Measurements from ENCODE around the gene CIDEB. TPM values are rescaled to one million over a fixed set of nuclear protein-coding genes. Genes with fewer than 3 reads are reported as not detected.

Gene CIDEB
- total and polyA plus RNA-seq, 2 of the 4 experiments (the other 2 are of a cell fraction): under 0.01 to 0.19 TPM

DNA sequence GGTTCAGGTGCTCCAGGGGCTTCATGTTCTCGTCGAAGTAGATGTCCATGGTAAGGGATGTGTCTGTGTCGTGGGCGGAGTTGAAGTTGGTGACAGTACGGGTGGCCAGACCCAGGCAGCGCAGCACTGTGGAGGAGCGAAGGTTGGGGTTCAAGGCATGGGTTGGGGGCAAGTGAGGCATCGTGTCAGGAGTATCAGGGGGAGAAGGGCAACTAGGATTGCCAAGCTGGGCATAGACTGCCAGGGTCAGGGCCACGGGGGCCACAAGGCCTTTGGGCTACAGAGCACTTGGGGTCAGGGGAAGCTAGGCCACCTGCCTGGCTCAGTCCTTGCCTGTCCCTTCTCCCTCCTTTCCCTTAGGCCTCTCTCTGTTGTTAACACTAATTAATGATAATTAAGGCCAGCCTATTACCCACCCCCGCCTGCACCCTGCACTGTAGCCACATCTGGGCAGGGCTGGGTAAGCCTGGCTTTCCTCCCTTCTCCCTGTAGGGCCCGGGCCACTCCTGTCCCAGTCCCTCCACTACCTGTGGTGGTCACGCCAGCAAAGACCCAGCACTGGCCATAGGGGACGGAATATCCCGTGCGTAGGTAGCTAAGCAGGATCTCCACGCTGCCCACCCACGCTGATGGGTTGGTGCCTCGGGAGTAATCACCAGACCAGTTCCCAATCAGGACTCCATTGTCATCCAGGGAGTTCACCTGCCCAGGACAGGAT lies 49.1 kb downstream of the CIDEB start:
- no peak overlapping the region for H3K56ac ChIP-seq (ENCODE audit: extremely low read depth, insufficient read depth, low read length)
- no peaks in the 10 kb centered on the region for H3K27me3 ChIP-seq (ENCODE audit: control insufficient read depth, insufficient read depth, low read length)
- POLR2A ChIA-PET (ENCODE audit: unreplicated experiment): no interaction called here
- DNase-seq (no peak), ATAC-seq (ENCODE audit: low read depth) (no peak)
- peak overlapping the region; percentile 82 for H2AFZ ChIP-seq (replicated peaks; ENCODE audit: low read length, poor library complexity)
- peaks cover 0 to 2% of the 10 kb centered on the region in 2 experiments; a peak in 1 of 4 replicates for H3K79me1 ChIP-seq (ENCODE audit: low read depth in 1 of 2, low read length in 2 of 2)
- peak overlapping the region; percentile 68; the same call in 1 of the 3 replicates for H2BK15ac ChIP-seq (ENCODE audit: low read depth, low read length)
- in situ Hi-C loops (cut with MboI; ENCODE audit: low sequenced_read_pairs) (no loop called here), intact Hi-C loops (cut with micrococcal nuclease) (no loop called here), dilution Hi-C loops (cut with HindIII; ENCODE audit: low sequenced_read_pairs, unreplicated experiment) (no loop called here)
- no peak overlapping the region for H3K9ac ChIP-seq (ENCODE audit: low read depth, low read length)
- H3K4ac ChIP-seq (ENCODE audit: low read depth, low read length): peak overlapping the region; percentile 60; the same call in 1 of the 2 replicates
- no peak overlapping the region for H3K4me3 ChIP-seq (ENCODE audit: insufficient read depth, low read depth, low read length)
- H3K9me1 ChIP-seq (ENCODE audit: insufficient read depth, low read length): peaks cover 16% of the 10 kb centered on the region; the same call in 1 of the 2 replicates
- H4K91ac ChIP-seq (ENCODE audit: insufficient read depth, low read depth, low read length): peak overlapping the region; percentile 79
- H2BK5ac ChIP-seq (ENCODE audit: low read depth, low read length, poor library complexity, severe bottlenecking): no peak overlapping the region
- peaks cover 2% of the 10 kb centered on the region; the same call in 1 of the 2 replicates for H3K36me3 ChIP-seq (ENCODE audit: control insufficient read depth, insufficient read depth, low read length)
- peak overlapping the region; percentile 96 for H2AK9ac ChIP-seq (replicated peaks; ENCODE audit: low read depth, low read length, poor library complexity)
- peak overlapping the region; percentile 79 for H2BK120ac ChIP-seq (ENCODE audit: low read depth, low read length)
- H3K18ac ChIP-seq (ENCODE audit: low read depth, low read length): no peak overlapping the region
- CTCF ChIA-PET: no interaction called here
- peak overlapping the region; percentile 65 to 67; a peak in 2 of 4 replicates for H4K8ac ChIP-seq (ENCODE audit: low read depth in 2 of 2, low read length in 2 of 2)
- H4K5ac ChIP-seq (ENCODE audit: low read depth, low read length): no peak overlapping the region
- peak overlapping the region; percentile 42; the same call in 1 of the 2 replicates for H2BK20ac ChIP-seq (ENCODE audit: low read depth, low read length)
- no peak overlapping the region for H3K4me2 ChIP-seq (ENCODE audit: low read depth, low read length)
- TF ChIP-seq RCOR1 (IDR thresholded peaks at IDR 0.05; ENCODE audit: insufficient replicate concordance, low read length) (no peak), MAZ (IDR thresholded peaks at IDR 0.05; ENCODE audit: borderline replicate concordance, low read depth, low read length) (no peak), CHD1 (IDR thresholded peaks at IDR 0.05; ENCODE audit: low read depth, low read length) (no peak), MXI1 (IDR thresholded peaks at IDR 0.05; ENCODE audit: borderline replicate concordance, low read depth, low read length) (no peak), NFE2L2 (IDR thresholded peaks at IDR 0.05; ENCODE audit: low read depth, low read length) (no peak), CTCF (conservative IDR thresholded peaks at IDR 0.05; ENCODE audit: low read depth, low read length) (no peak), POLR2A (IDR thresholded peaks at IDR 0.05; ENCODE audit: low read depth, low read length) (no peak), RFX5 (IDR thresholded peaks at IDR 0.05; ENCODE audit: low read depth, low read length) (no peak), USF2 (IDR thresholded peaks at IDR 0.05; ENCODE audit: low read depth, low read length) (no peak)
- no peak overlapping the region; the same call in 1 of the 2 replicates for H3K27ac ChIP-seq (ENCODE audit: insufficient read depth, low read length)
- BruUV-seq (replicated peaks): no TSS peak
- no peaks in the 10 kb centered on the region for H4K20me1 ChIP-seq (ENCODE audit: insufficient read depth, low read length)
- peak overlapping the region; percentile 84 for H2AK5ac ChIP-seq (ENCODE audit: low read depth, low read length)
- peaks cover 8% of the 10 kb centered on the region for H3K4me1 ChIP-seq (ENCODE audit: control insufficient read depth, insufficient read depth, low read length)
- 92% methylated on average over 7 of the region's 18 CpGs; no CpG with 5 or more reads in 1 of the 2 experiments for WGBS, 2 experiments (ENCODE audit: extremely low coverage in 2 of 2, insufficient read length in 1 of 2)
- no peaks in the 10 kb centered on the region for H3K9me3 ChIP-seq (ENCODE audit: control insufficient read depth, insufficient read depth, low read length)
- no peak overlapping the region for H3K14ac ChIP-seq (replicated peaks; ENCODE audit: low read depth, low read length)
- H3K23ac ChIP-seq (ENCODE audit: low read depth, low read length): no peak overlapping the region
